OCI-M1 (cell line): ENCODE data around the gene ARID1B.
A peak's percentile ranks its signal among the peaks of the same experiment; 100 is the strongest.
"Not testable (repeated sequence)": the region's sequence is repeated elsewhere in the genome, so short reads cannot be mapped to it uniquely, and the experiment has no call there.

Experiments used
- DNase-seq: peaks from one replicate; lab custom pipeline; 2025; lab: John Stamatoyannopoulos, UW

ARID1B gene

DNA sequence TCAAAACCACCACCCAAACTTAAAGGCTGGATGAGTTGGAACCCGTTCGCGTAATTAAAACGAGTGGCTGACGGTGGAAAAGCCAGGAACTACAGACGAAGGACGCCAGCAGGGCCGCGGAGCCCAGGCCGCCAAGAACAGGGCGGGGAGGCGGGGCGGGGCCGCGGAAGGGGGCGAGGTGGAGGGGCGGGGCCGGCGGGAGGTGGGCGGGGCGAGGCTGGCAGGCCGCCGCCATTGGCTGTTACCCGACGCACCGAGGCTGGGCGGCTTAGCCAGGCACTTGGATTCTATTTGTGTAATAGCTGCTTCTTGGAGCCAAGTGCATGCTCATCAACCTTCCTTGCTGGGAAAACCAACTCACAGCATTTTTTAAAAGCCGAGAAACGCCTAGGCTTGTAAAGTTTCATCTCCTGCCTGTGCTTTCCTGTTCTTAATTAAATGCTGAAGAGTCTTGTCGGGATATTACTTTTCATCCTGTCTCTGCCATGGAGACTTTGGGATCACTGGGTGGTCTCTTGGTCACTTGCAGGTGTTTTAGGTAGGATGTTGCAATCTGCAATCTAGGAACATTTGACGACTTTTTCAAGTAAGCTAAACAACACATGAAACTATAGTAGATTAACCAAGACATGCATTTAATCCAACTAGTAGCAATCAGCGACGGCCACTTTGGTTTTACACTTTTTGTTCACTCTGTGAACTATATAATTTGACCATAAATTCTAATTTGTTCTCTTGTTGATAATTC, 245.0 kb downstream of the ARID1B start:
- peak; percentile 92 for DNase-seq

DNA sequence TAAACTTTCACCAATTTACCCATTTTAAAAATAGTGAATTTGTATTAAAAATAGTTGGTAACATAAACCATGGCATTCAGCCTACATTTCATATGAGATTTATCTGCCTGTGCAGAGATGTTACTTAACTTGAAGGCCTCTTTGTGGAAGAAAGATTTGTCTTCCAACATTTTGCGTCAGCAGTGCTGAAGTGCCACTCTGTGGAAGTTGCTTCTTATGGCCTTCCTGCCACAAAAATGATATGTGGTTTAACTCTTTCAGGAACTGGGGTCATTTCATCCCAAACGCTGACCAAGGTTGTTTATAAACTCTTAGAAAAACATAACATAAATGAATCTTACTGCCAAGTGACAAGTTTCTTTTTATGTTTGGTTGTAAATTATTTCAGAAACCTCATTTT, 246.8 kb downstream of the ARID1B start:
- peak; percentile 46 for DNase-seq

GRCh38 chr6:157024745-157025144, 247.6 kb downstream of the ARID1B start:
- no peak for DNase-seq

- DNase-seq = peak; percentile 13
These were observed 248.3 kb downstream of the ARID1B start for GRCh38 chr6:157025437-157025836.

- DNase-seq = no peak
These were observed 253.0 kb downstream of the ARID1B start for GRCh38 chr6:157029980-157030690.

GRCh38 chr6:157030755-157031154, 253.6 kb downstream of the ARID1B start:
- no peak for DNase-seq

DNA sequence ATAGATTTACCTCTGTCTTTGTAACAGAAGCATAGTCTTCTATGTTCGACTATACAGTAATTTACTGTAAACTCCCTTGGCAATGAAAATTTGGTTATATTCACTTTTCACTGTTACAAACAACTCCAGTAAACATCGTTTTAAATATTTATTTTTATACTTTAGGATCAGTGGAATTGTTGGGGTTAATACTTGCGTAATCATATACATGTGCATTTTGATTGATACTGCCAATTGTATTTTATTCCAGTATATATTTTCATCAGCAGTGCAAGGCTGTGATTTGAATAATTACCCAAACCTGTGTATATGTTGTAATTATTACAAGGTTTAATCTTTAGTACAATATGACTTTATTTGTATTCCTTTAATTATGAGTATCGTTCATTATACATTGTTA, 255.7 kb downstream of the ARID1B start:
- peak; percentile 60 for DNase-seq

- peak; percentile 85 for DNase-seq
These were observed 256.4 kb downstream of the ARID1B start for GRCh38 chr6:157033428-157034140.

- peak; percentile 85 for DNase-seq
These were observed 257.5 kb downstream of the ARID1B start for GRCh38 chr6:157034436-157035230.

DNA sequence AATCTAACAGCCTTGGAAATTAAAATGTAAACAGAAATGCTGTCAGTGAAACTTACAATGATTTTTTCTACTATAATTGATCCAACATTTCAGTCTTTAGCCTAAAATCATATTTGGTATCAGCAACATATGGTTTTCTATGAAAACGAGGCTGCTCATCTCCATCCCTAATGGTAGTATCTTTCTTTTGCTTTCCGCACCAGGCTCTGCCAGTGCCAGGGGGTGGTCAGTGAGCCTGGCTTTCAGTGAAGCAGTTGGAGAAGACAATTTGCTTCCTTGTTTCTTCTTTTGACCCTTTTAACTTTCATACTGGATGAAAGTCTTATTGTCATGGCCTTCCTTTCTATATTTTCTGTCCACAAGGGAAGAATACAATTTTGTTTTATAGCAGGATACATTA, 258.4 kb downstream of the ARID1B start:
- no peak for DNase-seq

DNA sequence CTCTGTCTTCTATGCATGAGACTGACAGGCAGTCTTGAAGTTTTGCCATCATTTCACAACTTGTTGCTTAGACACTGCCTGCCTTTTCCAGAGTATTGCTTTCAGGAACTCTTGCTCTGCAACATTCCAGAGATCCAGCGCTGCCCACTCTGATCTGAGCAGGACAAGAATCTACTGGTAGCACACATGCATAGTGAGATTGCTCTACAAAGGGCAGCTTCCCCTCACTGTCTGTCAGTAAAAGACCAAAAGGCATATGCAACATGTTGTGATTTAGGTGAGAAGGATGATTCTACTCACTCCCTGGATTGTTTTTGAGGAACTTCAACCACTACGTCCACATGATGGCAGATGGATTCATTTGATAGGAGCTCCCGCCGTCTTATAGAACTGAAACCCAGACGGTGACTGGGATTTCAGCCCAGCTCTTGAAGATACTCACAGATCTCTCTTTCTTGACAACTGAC, 259.1 kb downstream of the ARID1B start:
- peak; percentile 91 for DNase-seq

- no peak for DNase-seq
These were observed 260.0 kb downstream of the ARID1B start for GRCh38 chr6:157037165-157037564.

DNA sequence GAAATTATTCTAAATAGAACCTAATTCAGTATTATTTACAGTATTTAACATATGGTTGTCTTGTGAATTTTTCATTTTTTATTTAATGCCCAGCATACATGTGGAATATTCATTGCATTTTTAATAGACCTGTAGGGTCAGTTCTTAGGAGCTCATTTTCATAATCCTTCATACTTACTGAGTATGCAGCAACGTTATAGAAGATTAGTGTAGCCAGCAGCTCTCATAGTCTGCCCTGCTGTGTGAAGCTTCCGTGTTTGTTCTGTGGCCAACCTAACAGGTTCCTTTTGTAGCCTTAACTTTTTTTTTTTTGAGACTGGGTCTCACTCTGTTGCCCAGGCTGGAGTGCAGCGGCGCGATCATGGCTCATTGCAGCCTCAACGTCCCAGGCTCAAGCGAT, 261.4 kb downstream of the ARID1B start:
- DNase-seq = no peak

- DNase-seq = not testable (repeated sequence)
These were observed 262.5 kb downstream of the ARID1B start for GRCh38 chr6:157039639-157040038.

- no peak for DNase-seq
These were observed 263.0 kb downstream of the ARID1B start for GRCh38 chr6:157040191-157040590.

DNA sequence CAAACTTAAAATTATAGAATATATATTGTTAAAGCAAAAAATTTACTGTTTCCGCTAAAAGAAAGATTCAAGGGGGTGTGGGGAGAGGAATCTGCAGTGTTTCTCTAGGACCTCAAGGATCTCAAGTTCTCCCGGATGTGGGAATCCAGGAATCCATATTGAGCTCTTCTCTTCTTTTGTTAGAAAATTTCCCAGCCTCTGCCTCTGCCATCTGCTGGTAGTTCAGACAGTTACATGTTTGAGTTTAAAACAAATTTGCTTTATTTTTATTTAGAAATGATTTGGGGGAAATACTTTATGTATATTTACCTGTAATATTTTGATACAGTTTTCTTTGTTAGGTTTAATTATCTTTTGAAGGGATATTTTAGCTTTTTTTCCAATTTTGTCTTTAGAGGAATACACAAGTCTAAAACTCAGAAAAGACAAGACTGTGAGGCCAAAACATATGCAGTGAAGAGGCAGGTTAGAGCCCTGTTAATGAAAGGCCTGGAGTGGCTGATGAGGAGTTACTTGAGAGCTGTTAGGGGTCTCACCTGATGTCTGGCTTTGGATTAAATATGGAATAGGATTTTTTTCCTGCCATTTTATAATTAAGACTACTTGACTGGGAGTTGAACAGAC, 268.8 kb downstream of the ARID1B start:
- DNase-seq = peak; percentile 62

GRCh38 chr6:157046776-157047175, 269.6 kb downstream of the ARID1B start:
- DNase-seq = no peak

DNA sequence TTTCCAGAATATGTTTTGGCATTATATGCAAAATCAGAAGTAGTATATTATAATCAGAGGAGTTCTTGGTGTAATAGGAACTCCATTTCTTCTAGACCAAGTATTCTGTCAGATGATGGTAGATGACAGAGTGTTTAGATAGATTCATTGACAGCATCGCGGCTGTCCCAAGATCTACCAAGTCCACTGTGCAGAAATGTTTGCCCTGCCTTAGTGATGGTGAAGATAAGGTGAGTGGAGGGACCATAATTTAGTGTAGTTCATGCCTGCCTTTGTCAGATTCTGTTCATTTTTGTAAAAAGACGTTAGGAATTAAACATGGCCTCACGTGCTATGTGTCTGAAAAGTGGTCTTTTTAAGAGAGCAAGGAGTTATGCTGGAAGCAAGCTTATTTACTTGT, 270.1 kb downstream of the ARID1B start:
- no peak for DNase-seq

GRCh38 chr6:157047951-157048350, 270.8 kb downstream of the ARID1B start:
- no peak for DNase-seq

GRCh38 chr6:157049133-157049532, 272.0 kb downstream of the ARID1B start:
- no peak for DNase-seq

DNA sequence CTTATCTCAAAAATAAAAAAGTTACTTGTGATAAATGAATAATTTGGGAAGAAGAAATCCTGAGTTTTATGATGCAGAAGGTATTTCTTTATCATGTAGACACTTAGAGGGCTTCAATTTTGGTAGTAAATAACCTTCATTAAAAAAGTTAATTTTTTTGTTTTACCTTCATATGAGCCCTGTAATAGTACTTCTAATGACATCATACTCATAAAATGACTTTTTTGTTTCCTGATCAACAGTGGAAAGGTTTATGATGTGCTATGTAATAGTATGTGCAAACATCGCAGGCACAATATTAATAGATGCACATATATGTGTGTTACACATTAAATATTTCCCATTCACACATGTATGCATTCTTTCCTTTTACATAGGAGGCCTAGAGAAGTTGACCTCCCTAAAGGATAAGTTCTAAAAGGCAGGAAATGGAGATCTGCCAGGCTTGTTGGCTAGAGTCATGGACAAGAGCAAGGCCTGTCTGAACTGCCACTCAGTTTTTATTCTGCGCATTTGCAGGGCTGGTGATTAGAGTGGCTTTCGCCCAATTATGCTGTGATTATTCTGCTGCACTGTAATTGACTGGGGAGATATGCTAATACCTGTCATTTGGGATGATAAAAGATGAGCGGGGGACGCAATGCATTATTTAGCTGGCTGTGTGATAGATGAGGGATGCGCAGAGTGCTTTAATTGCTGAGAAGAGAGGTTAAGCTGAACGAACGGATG, 273.5 kb downstream of the ARID1B start:
- no peak for DNase-seq
